T-cell (primary cell): Measurements from ENCODE around the gene KCNQ1OT1. TPM values are rescaled to one million over a fixed set of nuclear protein-coding genes. Genes with fewer than 3 reads are reported as not detected.

Source experiments
- ATAC-seq, 4 experiments: fragments of 200-7000 bp in 3 of 4; fragments of 150-1000 bp in 1 of 4; cut with Tn5 transposase; replicated peaks in 1 of 4; 1 replicate in 3 of 4; 2 replicates in 1 of 4; pipeline ENCODE4 v1.10.0; 2021; ENCODE audit warnings: moderate library complexity in 3 of 4, mild to moderate bottlenecking in 2 of 4, moderate number of reproducible peaks in 1 of 4
- CTCF ChIA-PET, 2 donors: fragments of 300-600 bp; sonication (Branson Sonifier 250); formaldehyde crosslinking; loops; one replicate each; lab custom pipeline; 2022; ENCODE audit warnings: antibody characterized with exemption in 2 of 2; lab: Charles Lee
- POLR2A ChIA-PET, 2 donors: fragments of 300-600 bp; sonication (Branson Sonifier 250); formaldehyde crosslinking; loops; one replicate each; lab custom pipeline; 2022; ENCODE audit warnings: antibody characterized with exemption in 2 of 2; lab: Charles Lee
- DNase-seq, 35 experiments: peaks; one replicate each; pipeline versions ENCODE4 v3.0.0 to v3.0.0-alpha.2; 2013 to 2023
- H3K27ac ChIP-seq: one replicate; pipeline ENCODE4 v1.5.1; 2013; ENCODE audit warnings: low read length
- H3K27me3 ChIP-seq, 2 experiments: replicated peaks in 1 of 2; 1 replicate in 1 of 2; 2 replicates in 1 of 2; pipeline versions ENCODE4 v1.6.1 to v1.7.0; 2013; ENCODE audit warnings: low read length in 1 of 2, mixed read lengths in 1 of 2; ENCODE audit not compliant: control insufficient read depth in 2 of 2, insufficient read depth in 2 of 2; ENCODE audit errors: extremely low read depth in 1 of 2
- H3K36me3 ChIP-seq, 2 donors: 1 replicate in 1 of 2; 2 replicates in 1 of 2; pipeline versions ENCODE4 v1.6.1 to v1.7.0; 2013; ENCODE audit warnings: low read length in 1 of 2; ENCODE audit not compliant: control insufficient read depth in 2 of 2, insufficient read depth in 1 of 2; ENCODE audit errors: extremely low read depth in 1 of 2
- H3K4me1 ChIP-seq, 2 experiments: 1 replicate in 1 of 2; 2 replicates in 1 of 2; pipeline versions ENCODE4 v1.6.1 to v1.7.0; 2013; ENCODE audit warnings: low read length in 2 of 2, mixed read lengths in 1 of 2; ENCODE audit not compliant: insufficient read depth in 2 of 2, control insufficient read depth in 1 of 2; ENCODE audit errors: extremely low read depth in 1 of 2
- H3K4me3 ChIP-seq, 2 donors: 1 replicate in 1 of 2; 2 replicates in 1 of 2; pipeline versions ENCODE4 v1.5.1 to v1.7.0; 2013; ENCODE audit warnings: mild to moderate bottlenecking in 2 of 2, low read length in 1 of 2, moderate library complexity in 1 of 2; ENCODE audit not compliant: control insufficient read depth in 1 of 2; ENCODE audit errors: extremely low read depth in 1 of 2
- H3K9me3 ChIP-seq: 2 replicates; pipeline ENCODE4 v1.7.0; 2013
- H3K27ac Mint-ChIP-seq, 2 donors: one replicate each; pipeline ENCODE4 v1.8.0; 2020 to 2021; ENCODE audit warnings: mild to moderate bottlenecking in 2 of 2, mixed read lengths in 2 of 2
- H3K27me3 Mint-ChIP-seq, 2 donors: one replicate each; pipeline ENCODE4 v1.8.0; 2021 to 2022; ENCODE audit warnings: mixed read lengths in 2 of 2
- H3K36me3 Mint-ChIP-seq: one replicate; pipeline ENCODE4 v1.8.0; 2021; ENCODE audit warnings: mixed read lengths
- H3K4me1 Mint-ChIP-seq, 3 donors: one replicate each; pipeline ENCODE4 v1.8.0; 2020 to 2022; ENCODE audit warnings: mixed read lengths in 3 of 3, mild to moderate bottlenecking in 1 of 3
- H3K4me3 Mint-ChIP-seq, 3 donors: one replicate each; pipeline ENCODE4 v1.8.0; 2020 to 2022; ENCODE audit warnings: mild to moderate bottlenecking in 3 of 3, mixed read lengths in 3 of 3, moderate library complexity in 3 of 3
- H3K9me3 Mint-ChIP-seq, 3 donors: one replicate each; pipeline ENCODE4 v1.8.0; 2020 to 2022; ENCODE audit warnings: mixed read lengths in 3 of 3
- WGBS: methylation state at CpG from one replicate; pipeline ENCODE4 v1.1.5; 2013; ENCODE audit warnings: missing lambda C conversion rate; ENCODE audit not compliant: insufficient coverage; 5-methylcytosine and 5-hydroxymethylcytosine counted together
- total RNA-seq, 35 experiments: library from RNA in 6 of 35; stranded (reverse) in 6 of 35; fragments of 120-200 nt in 1 of 35; gene quantifications; one replicate each; pipeline versions ENCODE4 v1.2.1 to v1.2.4 and lab custom pipeline; 2013 to 2026

KCNQ1OT1 gene
- total RNA-seq, 5 donors from 2014 or later (not counting 1 experiment from before 2014, with no cell fraction given), result 0.30 to 0.42 (median 0.35) TPM

- ChIA-PET CTCF (no interaction called here), POLR2A (no interaction called here)
- peaks cover 17% of the 10 kb centered on the region for H3K36me3 Mint-ChIP-seq
These were observed 29.2 kb downstream of the KCNQ1OT1 start for GRCh38 chr11:2670541-2671100.

GRCh38 chr11:2669634-2670469 lies 29.9 kb downstream of the KCNQ1OT1 start:
- no peak overlapping the region for H3K27ac ChIP-seq
- Mint-ChIP-seq H3K27ac (no peak overlapping the region), H3K4me1 (no peaks in the 10 kb centered on the region), H3K4me3 (no peak overlapping the region), H3K36me3 (peaks cover 17% of the 10 kb centered on the region), H3K27me3 (no peaks in the 10 kb centered on the region), H3K9me3 (no peaks in the 10 kb centered on the region)
- no peak overlapping the region for H3K4me3 ChIP-seq
- POLR2A ChIA-PET, result no interaction called here
- H3K36me3 ChIP-seq, result peaks cover 0 to 3% of the 10 kb centered on the region in 2 donors
- H3K4me1 ChIP-seq, result no peaks in the 10 kb centered on the region
- H3K9me3 ChIP-seq, result no peaks in the 10 kb centered on the region
- no peaks in the 10 kb centered on the region for H3K27me3 ChIP-seq
- 91% methylated on average over 5 of the region's 8 CpGs for WGBS
- CTCF ChIA-PET, result no interaction called here
- no peak for DNase-seq
- ATAC-seq, result no peak

More at GRCh38 chr11:2670541-2671100, 29.2 kb downstream of the KCNQ1OT1 start:
- WGBS, result 13% methylated on average over 1 of the region's 1 CpG
- Mint-ChIP-seq H3K4me3 (no peak overlapping the region), H3K27me3 (no peaks in the 10 kb centered on the region), H3K9me3 (no peaks in the 10 kb centered on the region), H3K27ac (no peak overlapping the region), H3K4me1 (no peaks in the 10 kb centered on the region)
- Histone ChIP-seq H3K36me3 (peaks cover 0 to 3% of the 10 kb centered on the region in 2 donors), H3K9me3 (no peaks in the 10 kb centered on the region), H3K4me3 (no peak overlapping the region), H3K27me3 (no peaks in the 10 kb centered on the region), H3K27ac (no peak overlapping the region), H3K4me1 (no peaks in the 10 kb centered on the region)
- no peak for ATAC-seq
- DNase-seq, result no peak

- WGBS, result 91% methylated on average over 5 of the region's 5 CpGs
- Mint-ChIP-seq H3K36me3 (peaks cover 21% of the 10 kb centered on the region), H3K9me3 (no peaks in the 10 kb centered on the region), H3K4me1 (no peaks in the 10 kb centered on the region), H3K27ac (no peak overlapping the region), H3K4me3 (no peak overlapping the region), H3K27me3 (no peaks in the 10 kb centered on the region)
- POLR2A ChIA-PET, result no interaction called here
- DNase-seq (no peak), ATAC-seq (no peak)
- Histone ChIP-seq H3K4me1 (no peaks in the 10 kb centered on the region), H3K4me3 (no peak overlapping the region), H3K27ac (no peak overlapping the region), H3K9me3 (no peaks in the 10 kb centered on the region), H3K36me3 (peaks cover 0 to 3% of the 10 kb centered on the region in 2 donors), H3K27me3 (no peaks in the 10 kb centered on the region)
- CTCF ChIA-PET, result no interaction called here
These were observed 30.9 kb downstream of the KCNQ1OT1 start for GRCh38 chr11:2668876-2669275.

- H3K36me3 Mint-ChIP-seq, result peaks cover 19% of the 10 kb centered on the region
- ChIA-PET CTCF (no interaction called here), POLR2A (no interaction called here)
- Histone ChIP-seq H3K27ac (no peak overlapping the region), H3K4me3 (no peak overlapping the region), H3K9me3 (no peaks in the 10 kb centered on the region), H3K27me3 (no peaks in the 10 kb centered on the region), H3K4me1 (no peaks in the 10 kb centered on the region), H3K36me3 (peaks cover 0 to 3% of the 10 kb centered on the region in 2 donors)
- DNase-seq, result no peak
- WGBS, result 100% methylated on average over 1 of the region's 2 CpGs
- no peaks in the 10 kb centered on the region for H3K9me3 Mint-ChIP-seq
- H3K4me3 Mint-ChIP-seq, result no peak overlapping the region
- H3K27ac Mint-ChIP-seq, result no peak overlapping the region
- H3K27me3 Mint-ChIP-seq, result no peaks in the 10 kb centered on the region
- no peak for ATAC-seq
- H3K4me1 Mint-ChIP-seq, result no peaks in the 10 kb centered on the region
These were observed 31.9 kb downstream of the KCNQ1OT1 start for GRCh38 chr11:2667940-2668339.

GRCh38 chr11:2666828-2667570 lies 32.8 kb downstream of the KCNQ1OT1 start:
- CTCF ChIA-PET, result no interaction called here
- POLR2A ChIA-PET, result no interaction called here
- 73% methylated on average over 3 of the region's 15 CpGs for WGBS

GRCh38 chr11:2666401-2666741 lies 33.4 kb downstream of the KCNQ1OT1 start:
- Mint-ChIP-seq H3K9me3 (no peaks in the 10 kb centered on the region), H3K27me3 (no peaks in the 10 kb centered on the region), H3K27ac (no peak overlapping the region), H3K4me1 (no peaks in the 10 kb centered on the region), H3K4me3 (no peak overlapping the region), H3K36me3 (peaks cover 26% of the 10 kb centered on the region)
- DNase-seq (no peak), ATAC-seq (no peak)
- Histone ChIP-seq H3K4me1 (no peaks in the 10 kb centered on the region), H3K27me3 (no peaks in the 10 kb centered on the region), H3K27ac (no peak overlapping the region), H3K9me3 (no peaks in the 10 kb centered on the region), H3K4me3 (no peak overlapping the region), H3K36me3 (peaks cover 0 to 3% of the 10 kb centered on the region in 2 donors)
- ChIA-PET POLR2A (no interaction called here), CTCF (no interaction called here)
- 90% methylated on average over 6 of the region's 6 CpGs for WGBS

More at GRCh38 chr11:2666828-2667570, 32.8 kb downstream of the KCNQ1OT1 start:
- no peak overlapping the region for H3K27ac ChIP-seq
- Mint-ChIP-seq H3K4me1 (no peaks in the 10 kb centered on the region), H3K27ac (no peak overlapping the region), H3K27me3 (no peaks in the 10 kb centered on the region), H3K9me3 (no peaks in the 10 kb centered on the region), H3K4me3 (no peak overlapping the region), H3K36me3 (peaks cover 24% of the 10 kb centered on the region)
- H3K4me3 ChIP-seq, result no peak overlapping the region
- ATAC-seq (no peak), DNase-seq (no peak)
- H3K9me3 ChIP-seq, result no peaks in the 10 kb centered on the region
- peaks cover 0 to 3% of the 10 kb centered on the region in 2 donors for H3K36me3 ChIP-seq
- no peaks in the 10 kb centered on the region for H3K4me1 ChIP-seq
- no peaks in the 10 kb centered on the region for H3K27me3 ChIP-seq
